Nephron (organoid): ENCODE data around the gene OR6S1.
A peak's percentile ranks its signal among the peaks of the same experiment; 100 is the strongest.
"Not testable (repeated sequence)": the region's sequence is repeated elsewhere in the genome, so short reads cannot be mapped to it uniquely, and the experiment has no call there.

Experiments
- H3K27ac Mint-ChIP-seq, 3 experiments: 2 replicates each; pipeline ENCODE4 v1.8.0; 2020; ENCODE audit warnings: mixed read lengths in 3 of 3, mild to moderate bottlenecking in 2 of 3, moderate library complexity in 1 of 3
- H3K27me3 Mint-ChIP-seq: 2 replicates; pipeline ENCODE4 v1.8.0; 2021; ENCODE audit warnings: low read depth, mild to moderate bottlenecking, moderate library complexity, mixed read lengths
- H3K36me3 Mint-ChIP-seq: 2 replicates; pipeline ENCODE4 v1.8.0; 2020; ENCODE audit warnings: low read depth, mixed read lengths
- H3K4me1 Mint-ChIP-seq: 2 replicates; pipeline ENCODE4 v1.8.0; 2020; ENCODE audit warnings: mixed read lengths
- H3K4me3 Mint-ChIP-seq, 3 experiments: 2 replicates each; pipeline ENCODE4 v1.8.0; 2020; ENCODE audit warnings: mild to moderate bottlenecking in 3 of 3, mixed read lengths in 3 of 3, moderate library complexity in 2 of 3
- H3K9me3 Mint-ChIP-seq: 2 replicates; pipeline ENCODE4 v1.8.0; 2020; ENCODE audit warnings: mixed read lengths
- TF ChIP-seq, protein P1 (sequence below), 3 experiments: fragments of 200-600 bp; sonication (generic); IDR thresholded peaks; one replicate each; pipeline ENCODE4 v1.5.0; 2021; ENCODE audit warnings: antibody characterized with exemption in 3 of 3; ENCODE audit not compliant: unreplicated experiment in 3 of 3

OR6S1 gene

DNA sequence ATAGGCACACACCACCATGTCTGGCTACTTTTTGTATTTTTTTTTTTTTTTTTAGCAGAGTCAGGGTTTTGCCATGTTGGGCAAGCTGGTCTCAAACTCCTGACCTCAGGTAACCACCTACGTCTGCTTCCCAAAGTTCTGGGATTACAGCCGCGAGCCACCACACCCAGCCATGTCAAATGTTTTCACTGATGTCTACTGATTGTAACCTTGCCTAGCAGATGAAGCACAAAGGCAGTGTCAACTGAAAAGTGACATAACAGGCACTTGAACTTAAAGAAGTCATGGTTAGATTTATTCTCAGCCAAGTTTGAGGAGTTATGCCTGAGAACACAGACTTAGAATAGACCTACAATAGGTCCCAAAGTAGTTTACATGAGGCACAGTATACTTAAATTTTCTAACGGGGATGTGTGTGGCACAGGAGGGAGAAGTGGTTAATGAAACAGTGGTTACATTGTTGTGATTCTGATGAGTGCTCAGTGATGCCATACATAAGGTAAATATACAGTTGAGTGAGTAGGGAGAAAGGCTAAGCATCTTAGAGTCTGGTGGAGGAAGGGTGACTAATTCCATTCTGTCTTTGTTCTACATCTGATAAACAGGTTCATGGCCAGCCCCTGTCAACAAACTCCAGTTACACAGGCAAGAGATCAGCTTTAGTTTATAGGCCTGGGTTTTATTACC lies 30.2 kb upstream of the OR6S1 start:
- H3K9me3 Mint-ChIP-seq = no peaks in the 10 kb centered on the region
- H3K36me3 Mint-ChIP-seq = no peaks in the 10 kb centered on the region
- TF ChIP-seq, protein P1, sequence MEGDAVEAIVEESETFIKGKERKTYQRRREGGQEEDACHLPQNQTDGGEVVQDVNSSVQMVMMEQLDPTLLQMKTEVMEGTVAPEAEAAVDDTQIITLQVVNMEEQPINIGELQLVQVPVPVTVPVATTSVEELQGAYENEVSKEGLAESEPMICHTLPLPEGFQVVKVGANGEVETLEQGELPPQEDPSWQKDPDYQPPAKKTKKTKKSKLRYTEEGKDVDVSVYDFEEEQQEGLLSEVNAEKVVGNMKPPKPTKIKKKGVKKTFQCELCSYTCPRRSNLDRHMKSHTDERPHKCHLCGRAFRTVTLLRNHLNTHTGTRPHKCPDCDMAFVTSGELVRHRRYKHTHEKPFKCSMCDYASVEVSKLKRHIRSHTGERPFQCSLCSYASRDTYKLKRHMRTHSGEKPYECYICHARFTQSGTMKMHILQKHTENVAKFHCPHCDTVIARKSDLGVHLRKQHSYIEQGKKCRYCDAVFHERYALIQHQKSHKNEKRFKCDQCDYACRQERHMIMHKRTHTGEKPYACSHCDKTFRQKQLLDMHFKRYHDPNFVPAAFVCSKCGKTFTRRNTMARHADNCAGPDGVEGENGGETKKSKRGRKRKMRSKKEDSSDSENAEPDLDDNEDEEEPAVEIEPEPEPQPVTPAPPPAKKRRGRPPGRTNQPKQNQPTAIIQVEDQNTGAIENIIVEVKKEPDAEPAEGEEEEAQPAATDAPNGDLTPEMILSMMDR (IDR thresholded peaks at IDR 0.05; ENCODE audit: unreplicated experiment in 3 of 3) = no peak
- no peak overlapping the region for H3K4me3 Mint-ChIP-seq
- no peaks in the 10 kb centered on the region for H3K4me1 Mint-ChIP-seq
- H3K27me3 Mint-ChIP-seq = peaks cover 51% of the 10 kb centered on the region
- H3K27ac Mint-ChIP-seq = no peak overlapping the region

DNA sequence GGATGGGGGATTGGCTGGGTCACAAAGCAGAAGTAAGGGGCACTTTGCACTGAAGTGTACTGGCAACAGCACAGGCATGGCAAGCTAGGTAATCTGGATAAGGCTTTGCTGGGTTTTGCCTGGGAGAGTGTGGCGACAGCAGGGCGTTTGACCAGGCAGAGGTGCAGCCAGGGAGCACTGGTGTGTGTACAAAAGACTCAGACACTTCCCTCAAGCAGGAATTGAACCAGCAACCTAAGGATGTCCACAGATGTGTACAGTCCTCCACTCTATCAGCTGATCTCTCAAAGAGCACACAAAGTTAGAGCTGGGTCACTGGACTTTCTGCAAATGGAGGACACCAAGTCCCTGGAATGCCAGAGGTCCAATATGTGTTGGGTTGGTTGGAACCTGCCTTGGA lies 27.5 kb upstream of the OR6S1 start:
- Mint-ChIP-seq H3K4me1 (no peaks in the 10 kb centered on the region), H3K4me3 (no peak overlapping the region), H3K36me3 (no peaks in the 10 kb centered on the region), H3K27me3 (peaks cover 63% of the 10 kb centered on the region), H3K27ac (no peak overlapping the region), H3K9me3 (no peaks in the 10 kb centered on the region)
- TF ChIP-seq, protein P1 (IDR thresholded peaks at IDR 0.05; ENCODE audit: unreplicated experiment in 3 of 3) = no peak

DNA sequence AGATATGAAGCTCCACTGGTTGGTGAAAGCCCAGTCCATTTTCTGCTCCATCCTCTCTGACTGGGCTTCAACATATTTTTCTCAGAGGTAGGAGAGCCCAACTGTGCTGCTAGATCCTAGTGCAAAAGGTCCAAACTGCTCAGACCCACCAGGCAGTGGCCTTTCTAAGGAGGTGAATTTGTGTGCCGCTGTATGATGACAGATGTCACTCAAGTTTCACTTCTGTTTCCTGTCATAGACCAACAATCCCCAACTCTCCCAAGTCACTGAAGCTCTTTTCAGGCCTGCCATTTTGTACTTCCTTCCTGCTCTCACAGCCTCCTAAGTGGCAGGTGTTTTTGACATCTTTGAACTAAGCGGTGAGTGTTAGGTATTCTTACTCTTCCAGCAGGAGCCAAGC lies 26.5 kb upstream of the OR6S1 start:
- no peaks in the 10 kb centered on the region for H3K9me3 Mint-ChIP-seq
- no peak overlapping the region for H3K27ac Mint-ChIP-seq
- no peak overlapping the region for H3K4me3 Mint-ChIP-seq
- H3K36me3 Mint-ChIP-seq = no peaks in the 10 kb centered on the region
- H3K27me3 Mint-ChIP-seq = peaks cover 66% of the 10 kb centered on the region
- H3K4me1 Mint-ChIP-seq = no peaks in the 10 kb centered on the region
- TF ChIP-seq, protein P1 (IDR thresholded peaks at IDR 0.05; ENCODE audit: unreplicated experiment in 3 of 3) = no peak

DNA sequence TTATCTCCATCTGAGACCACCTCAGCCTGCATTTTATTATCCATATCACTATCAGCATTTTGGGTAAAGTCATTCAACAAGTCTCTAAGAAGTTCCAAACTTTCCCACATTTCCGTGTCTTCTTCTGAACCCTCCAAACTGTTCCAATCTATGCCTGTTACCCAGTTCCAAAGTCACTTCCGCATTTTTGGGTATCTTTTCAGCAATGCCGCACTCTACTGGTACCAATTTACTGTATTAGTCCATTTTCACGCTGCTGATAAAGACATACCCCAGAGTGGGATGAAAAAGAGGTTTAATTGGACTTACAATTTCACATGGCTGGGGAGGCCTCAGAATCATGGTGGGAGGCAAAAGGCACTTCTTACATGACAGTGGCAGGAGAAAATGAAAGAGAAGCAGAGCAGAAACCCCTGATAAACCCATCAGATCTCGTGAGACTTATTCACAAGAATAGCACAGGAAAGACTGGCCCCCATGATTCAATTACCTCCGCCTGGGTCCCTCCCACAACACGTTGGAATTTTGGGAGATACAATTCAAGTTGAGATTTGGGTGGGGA lies 25.0 kb upstream of the OR6S1 start:
- not testable (repeated sequence) for H3K4me1 Mint-ChIP-seq, H3K9me3 Mint-ChIP-seq, H3K36me3 Mint-ChIP-seq, H3K4me3 Mint-ChIP-seq, H3K27ac Mint-ChIP-seq
- peaks cover 81% of the 10 kb centered on the region for H3K27me3 Mint-ChIP-seq

DNA sequence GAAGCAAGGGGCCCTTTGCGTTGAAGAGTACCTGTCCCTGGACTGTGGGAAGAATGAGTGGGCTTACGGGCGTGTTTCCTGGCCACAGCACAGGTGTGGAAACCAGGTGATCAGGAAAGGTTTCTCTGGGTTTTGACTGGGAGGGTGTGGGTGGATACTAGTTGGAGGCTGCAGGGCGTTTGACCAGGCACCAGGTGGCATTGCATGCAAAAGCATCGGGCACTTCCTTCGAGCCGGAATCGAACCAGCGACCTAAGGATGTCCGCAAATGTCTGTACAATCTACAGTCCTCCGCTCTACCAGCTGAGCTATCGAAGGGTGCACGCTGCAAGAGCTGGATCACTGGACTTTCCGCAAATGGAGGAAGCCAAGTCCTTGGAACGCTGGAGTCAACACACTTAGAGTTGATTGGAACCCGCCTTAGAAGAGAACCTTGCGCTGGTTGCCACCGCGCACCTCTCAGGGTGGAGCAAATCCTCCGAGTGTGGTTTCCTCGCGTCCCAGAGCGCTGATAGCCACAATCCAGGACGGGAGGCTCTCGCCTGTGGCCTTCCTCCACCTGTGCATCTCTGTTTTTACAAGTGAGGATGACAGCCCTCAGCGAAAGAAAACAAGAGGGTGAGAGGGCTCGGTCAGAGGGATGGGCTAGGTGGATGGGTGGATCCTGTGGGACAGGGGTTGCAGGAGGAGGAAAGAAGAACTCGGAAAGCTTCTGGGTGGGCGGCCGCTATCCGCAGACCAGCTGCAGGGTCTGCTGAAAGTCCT lies 21.7 kb upstream of the OR6S1 start:
- peak overlapping the region; percentile 70 to 79 (median 71) for H3K4me3 Mint-ChIP-seq
- H3K9me3 Mint-ChIP-seq = no peaks in the 10 kb centered on the region
- TF ChIP-seq, protein P1 (IDR thresholded peaks at IDR 0.05; ENCODE audit: unreplicated experiment in 3 of 3) = peak in 2 of 3 experiments; percentile 19 to 26
- H3K36me3 Mint-ChIP-seq = no peaks in the 10 kb centered on the region
- H3K4me1 Mint-ChIP-seq = peaks cover 5% of the 10 kb centered on the region
- no peak overlapping the region for H3K27ac Mint-ChIP-seq
- peaks cover 99% of the 10 kb centered on the region for H3K27me3 Mint-ChIP-seq

DNA sequence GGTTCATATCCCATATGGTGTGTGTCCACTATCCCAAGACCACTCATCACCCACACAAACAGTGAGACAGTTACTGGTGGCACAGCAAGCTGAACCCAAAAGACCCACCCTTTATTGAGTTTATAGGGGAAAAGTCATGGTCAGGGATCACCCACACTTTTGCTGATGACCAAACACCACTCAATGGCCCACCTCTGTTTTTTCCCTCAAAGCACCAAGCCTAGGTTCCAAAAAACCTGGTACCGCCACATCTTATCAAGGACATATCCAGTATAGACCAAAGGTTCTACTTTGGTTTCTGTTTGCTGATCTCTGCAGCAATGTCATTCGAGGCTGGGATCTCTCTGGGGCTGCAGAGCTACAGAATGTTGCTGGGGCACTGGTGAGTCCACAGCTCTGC lies 19.7 kb upstream of the OR6S1 start:
- TF ChIP-seq, protein P1 (IDR thresholded peaks at IDR 0.05; ENCODE audit: unreplicated experiment in 3 of 3) = no peak
- Mint-ChIP-seq H3K36me3 (no peaks in the 10 kb centered on the region), H3K27ac (no peak overlapping the region), H3K4me1 (peaks cover 5% of the 10 kb centered on the region), H3K4me3 (no peak overlapping the region), H3K9me3 (peaks cover 2% of the 10 kb centered on the region), H3K27me3 (peaks cover 99% of the 10 kb centered on the region)
